HCEC 1CT (cell line): Measurements from ENCODE around the gene ZNF18.

Source experiments
- DNase-seq: peaks from one replicate; pipeline ENCODE4 v3.0.0-alpha.2; 2017

The ZNF18 gene

DNA sequence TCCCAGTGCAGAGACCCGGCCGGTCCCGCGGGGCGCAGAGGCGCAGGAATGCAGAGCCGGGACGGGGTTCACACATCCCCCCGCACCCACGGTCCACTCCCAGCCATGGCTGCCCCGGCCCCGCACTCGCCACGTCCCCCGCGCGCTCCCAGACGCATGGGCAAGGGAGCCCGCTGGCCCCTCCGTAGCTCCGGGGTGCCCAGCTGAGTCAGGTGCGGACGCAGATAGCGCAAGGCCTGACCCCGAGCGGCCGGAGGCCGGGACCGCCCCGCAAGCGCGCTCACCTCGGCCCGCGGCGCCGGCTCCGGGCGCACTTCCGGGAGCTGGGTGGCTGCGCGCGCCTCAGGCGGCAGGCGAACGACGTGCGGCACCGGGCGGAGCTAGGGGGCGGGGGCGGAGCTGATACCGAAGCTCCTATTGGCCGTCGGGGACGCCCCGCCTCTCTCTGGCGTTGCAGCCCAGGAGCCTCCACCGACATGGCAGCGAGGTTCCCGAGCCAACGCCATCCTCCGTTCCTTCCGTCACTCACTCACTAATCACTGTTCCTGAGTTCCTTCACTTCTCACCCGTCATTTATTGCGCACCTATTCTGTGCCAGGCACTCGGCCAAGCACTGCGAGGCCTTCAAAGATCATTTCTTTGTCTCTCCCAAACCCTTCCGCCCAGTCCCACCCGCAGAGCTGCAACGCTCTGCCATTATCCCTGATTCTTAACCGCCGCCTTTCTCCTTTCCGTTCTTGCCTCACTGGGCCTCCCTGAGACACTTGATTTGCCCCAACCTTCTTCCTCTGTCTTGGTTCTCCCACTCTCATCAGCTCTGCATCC lies at the start of gene ZNF18:
Gene ZNF18, minus strand, starts transcription at position 329 of the 825 bp plus-strand sequence. CDS start 4,646 bp downstream, outside the sequence.
- peak; percentile 95 for DNase-seq

DNA sequence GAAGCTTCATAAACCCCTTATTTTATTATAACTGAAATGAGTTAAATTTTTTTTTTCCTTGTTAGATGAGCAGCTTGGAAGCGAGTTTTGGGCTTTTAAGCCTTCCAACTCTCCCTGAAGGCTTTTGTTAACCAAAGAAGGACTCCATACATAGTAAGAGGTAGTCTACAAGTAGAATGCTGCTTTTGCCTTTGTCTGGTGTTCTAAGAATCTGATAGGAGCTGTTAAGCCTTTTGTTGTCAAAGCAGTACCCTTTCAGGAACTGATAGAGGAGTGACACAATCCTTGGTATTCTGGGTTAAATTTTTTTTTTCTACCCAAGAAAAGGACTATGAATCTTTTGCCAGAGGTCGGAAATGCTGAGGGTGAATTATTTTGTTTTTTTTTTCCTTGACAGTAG lies 49.5 kb upstream of the ZNF18 start:
- DNase-seq, result no peak

GRCh38 chr17:12043702-12044101 lies 46.4 kb upstream of the ZNF18 start:
- no peak for DNase-seq

GRCh38 chr17:12041312-12041711 lies 44.0 kb upstream of the ZNF18 start:
- peak; percentile 79 for DNase-seq

DNA sequence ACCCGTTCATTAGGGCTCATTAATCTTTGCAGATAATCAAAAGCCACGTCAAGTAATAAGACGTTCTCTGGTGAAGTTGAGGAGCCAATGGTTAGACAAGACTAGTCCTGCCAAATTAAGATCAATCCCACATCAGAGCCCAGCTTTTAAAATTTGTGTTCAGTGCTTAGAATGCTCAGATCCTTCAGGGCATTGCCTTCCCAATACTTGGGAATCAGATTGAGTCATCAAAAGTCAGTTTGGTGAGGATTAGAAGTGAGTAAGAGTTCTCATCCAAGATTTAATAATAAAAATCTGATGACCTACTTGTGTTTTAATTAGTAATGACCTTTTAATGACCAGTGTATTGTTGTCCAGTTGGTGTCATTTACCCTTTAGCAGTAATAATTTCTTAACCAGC lies 43.2 kb upstream of the ZNF18 start:
- peak; percentile 46 for DNase-seq

GRCh38 chr17:12037970-12038369 lies 40.7 kb upstream of the ZNF18 start:
- no peak for DNase-seq

- no peak for DNase-seq
Observed at GRCh38 chr17:12035673-12036072, 38.4 kb upstream of the ZNF18 start.

- no peak for DNase-seq
Observed at GRCh38 chr17:12034538-12034937, 37.3 kb upstream of the ZNF18 start.

- DNase-seq, result no peak
Observed at GRCh38 chr17:12028611-12029010, 31.3 kb upstream of the ZNF18 start.

DNA sequence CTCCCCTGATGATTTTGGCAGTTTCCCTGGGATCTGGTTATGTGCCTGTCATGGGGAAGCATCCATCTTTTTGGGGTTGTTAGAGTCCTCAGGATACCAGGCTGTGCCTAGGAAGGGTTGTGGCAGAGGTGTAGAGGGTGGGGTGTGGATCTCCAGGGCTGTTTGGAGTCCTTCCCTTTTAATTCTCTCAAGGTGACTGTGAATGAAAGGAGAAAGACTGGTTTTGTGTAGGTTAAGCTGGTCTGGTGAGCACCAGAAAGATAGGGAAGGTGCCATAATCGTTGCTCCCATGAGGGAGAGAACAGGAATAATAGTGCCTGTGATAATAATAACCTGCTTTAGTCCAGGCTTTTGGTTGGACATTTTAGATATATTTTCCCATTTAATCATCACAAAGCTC lies 30.4 kb upstream of the ZNF18 start:
- DNase-seq, result no peak

DNA sequence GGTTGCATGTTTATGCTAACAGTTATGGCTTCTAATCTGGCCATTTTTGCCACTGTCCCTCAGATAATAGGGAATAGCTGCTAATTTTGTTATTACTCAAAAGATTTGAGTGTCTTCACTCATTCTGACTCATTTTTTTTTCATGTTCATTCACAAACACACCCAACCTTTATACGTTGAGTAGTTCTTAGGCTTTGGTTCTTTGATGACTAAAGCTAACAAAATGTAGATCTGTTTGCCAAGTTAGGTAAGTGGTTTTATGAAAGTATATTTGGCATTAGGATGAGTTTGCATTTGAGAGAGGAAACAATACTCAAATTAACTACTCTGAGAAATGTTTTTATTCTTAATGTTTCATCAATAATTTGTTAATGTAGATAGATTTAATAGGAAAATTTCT lies 27.1 kb upstream of the ZNF18 start:
- DNase-seq, result peak; percentile 80

GRCh38 chr17:12022310-12022709 lies 25.0 kb upstream of the ZNF18 start:
- DNase-seq, result no peak

DNA sequence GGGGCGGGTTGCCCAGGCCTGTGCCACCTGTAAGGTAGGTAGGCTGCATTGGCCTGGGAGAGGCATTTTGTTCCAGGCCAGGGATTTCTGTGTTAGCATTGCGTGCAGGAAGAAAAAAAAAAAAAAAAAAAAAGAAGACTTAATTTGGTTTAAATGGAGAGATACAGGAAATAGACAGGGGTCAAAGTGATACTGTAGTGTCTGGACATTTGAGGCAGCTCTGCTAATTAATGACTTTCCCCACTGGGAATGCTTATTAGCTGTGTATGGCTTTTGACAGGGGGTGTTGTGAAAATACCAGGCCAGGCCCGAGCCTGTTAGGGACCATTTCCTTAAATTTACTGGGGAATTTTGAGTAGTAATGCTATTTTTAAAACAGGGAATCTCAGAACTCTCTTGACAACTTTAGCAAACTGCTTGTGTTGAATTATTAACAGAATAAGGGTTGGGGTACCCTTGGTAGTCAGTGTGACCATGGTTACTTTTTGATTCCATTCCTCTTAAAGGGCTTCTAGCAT lies 24.4 kb upstream of the ZNF18 start:
- DNase-seq, result no peak

DNA sequence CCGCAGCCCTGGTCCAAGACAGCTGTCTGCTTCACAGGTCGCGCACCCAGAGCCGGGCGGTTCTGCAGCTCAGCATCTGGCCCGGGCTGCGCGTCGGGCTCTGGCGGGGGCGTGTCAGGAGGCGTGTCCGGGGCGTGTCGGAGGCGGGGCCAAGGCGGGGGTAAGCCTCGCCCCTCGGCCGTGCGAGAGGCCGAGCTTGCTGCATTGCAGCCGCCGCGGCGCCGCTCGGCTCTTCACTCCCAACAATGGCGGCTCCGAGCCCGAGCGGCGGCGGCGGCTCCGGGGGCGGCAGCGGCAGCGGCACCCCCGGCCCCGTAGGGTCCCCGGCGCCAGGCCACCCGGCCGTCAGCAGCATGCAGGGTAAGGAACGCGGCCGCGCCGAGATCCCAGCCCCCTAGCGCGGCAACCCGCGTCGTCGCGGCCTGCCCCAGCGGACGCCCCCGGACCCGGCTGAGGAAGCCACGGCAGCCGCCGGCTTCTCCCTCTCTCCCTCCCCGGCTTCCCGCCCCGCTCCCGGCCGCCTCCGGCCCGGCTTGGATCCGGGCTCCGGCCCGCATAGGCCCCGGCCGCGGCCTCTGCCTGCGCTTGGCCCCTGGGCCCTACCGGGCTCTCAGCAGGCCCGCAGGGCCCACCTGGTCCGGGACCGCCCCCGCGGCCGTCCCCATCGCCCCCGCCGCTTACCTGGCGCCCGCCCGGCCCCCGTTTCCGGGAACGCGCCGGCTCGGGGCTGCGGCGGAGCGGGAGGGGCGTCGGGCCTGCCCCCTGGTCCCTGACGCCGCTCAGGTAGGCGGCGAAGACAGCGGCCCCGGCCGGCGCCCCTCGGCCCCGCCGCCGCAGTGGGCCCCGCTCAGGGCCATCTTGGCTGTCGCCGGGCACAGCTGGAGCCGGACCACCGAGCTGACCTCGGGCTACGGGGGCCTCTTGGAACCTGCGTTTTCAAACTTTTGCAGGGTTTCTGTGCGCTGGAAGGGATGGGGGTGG lies 23.7 kb upstream of the ZNF18 start, which contains the start of gene MAP2K4:
Gene MAP2K4, plus strand, starts transcription at position 236 of the 981 bp plus-strand sequence. Its CDS starts 10 bp downstream, at position 246.
- DNase-seq, result peak; percentile 85

DNA sequence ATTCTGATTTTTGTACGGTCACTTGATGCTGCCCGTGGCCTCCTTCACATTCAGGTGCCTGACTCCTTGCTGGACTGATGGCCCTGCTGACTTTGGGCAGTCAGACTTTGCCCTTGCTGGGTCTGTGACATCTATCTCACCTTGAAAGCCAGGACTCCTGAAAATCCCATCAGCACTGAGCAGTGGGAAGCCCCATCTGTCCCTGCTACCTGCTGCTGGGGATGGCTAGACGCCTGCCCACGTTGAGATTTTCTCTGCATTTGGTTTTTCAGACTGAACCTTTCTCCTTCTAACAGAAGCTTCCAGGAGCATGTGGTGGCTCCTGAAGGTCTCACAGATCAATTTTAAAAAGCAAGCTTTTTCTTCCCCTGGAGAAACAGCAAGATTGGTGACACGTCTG lies 10.2 kb upstream of the ZNF18 start:
- DNase-seq, result no peak

DNA sequence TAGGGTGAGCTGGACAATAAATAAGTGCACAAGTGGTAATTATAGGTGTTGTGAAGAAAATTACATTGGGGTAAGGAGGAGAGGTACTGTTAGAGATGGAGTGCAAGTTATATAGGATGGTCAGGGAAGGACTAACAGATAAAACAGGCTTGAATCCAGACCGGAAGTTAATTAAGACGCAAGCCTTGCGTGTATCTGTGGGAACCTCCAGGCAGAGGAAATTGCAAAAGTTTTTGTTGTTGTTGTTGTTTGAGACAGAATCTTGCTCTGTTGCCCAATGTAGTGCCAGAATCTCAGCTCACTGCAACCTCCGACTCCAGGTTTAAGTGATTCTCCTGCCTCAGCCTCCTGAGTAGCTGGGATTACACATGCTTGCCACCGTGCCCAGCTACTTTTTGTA lies 2.4 kb upstream of the ZNF18 start:
- DNase-seq, result no peak

- DNase-seq, result no peak
Observed at GRCh38 chr17:11997972-11998233, 628 bp upstream of the ZNF18 start.

GRCh38 chr17:11996722-11997146 lies 541 bp downstream of the ZNF18 start:
- DNase-seq, result peak; percentile 56

GRCh38 chr17:11991461-11991860 lies 5.8 kb downstream of the ZNF18 start:
- no peak for DNase-seq

DNA sequence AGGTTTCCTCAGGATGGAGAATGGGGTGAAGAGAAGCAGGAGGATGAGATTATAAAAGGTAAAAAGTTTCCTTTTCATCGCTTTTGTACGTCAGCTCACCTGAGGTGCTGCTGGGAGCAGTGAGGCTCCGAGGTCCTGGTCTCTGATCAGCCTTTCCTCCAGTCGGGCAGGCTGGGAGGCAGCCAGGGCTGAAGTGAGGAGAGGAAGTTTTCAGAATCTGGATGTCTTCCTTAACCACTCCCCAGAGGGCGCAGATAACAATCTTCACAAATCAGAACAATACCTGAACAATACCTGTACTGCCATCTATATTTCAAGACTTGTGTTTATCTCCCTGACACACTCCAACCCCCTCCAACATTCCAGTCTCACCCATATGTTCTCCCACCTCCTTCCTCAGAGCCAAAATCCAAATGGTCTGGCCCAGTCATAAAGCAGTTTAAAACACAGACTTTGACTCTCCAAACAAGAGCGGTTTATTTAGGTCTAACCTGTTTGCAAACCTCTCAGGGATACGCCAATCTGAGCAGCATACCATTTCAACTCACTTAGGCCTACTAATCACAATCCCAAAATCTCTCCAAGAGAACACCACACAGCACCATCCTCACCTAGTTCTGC lies 6.8 kb downstream of the ZNF18 start:
- no peak for DNase-seq

- DNase-seq, result peak; percentile 56
Observed at GRCh38 chr17:11986942-11987329, 10.3 kb downstream of the ZNF18 start.

DNA sequence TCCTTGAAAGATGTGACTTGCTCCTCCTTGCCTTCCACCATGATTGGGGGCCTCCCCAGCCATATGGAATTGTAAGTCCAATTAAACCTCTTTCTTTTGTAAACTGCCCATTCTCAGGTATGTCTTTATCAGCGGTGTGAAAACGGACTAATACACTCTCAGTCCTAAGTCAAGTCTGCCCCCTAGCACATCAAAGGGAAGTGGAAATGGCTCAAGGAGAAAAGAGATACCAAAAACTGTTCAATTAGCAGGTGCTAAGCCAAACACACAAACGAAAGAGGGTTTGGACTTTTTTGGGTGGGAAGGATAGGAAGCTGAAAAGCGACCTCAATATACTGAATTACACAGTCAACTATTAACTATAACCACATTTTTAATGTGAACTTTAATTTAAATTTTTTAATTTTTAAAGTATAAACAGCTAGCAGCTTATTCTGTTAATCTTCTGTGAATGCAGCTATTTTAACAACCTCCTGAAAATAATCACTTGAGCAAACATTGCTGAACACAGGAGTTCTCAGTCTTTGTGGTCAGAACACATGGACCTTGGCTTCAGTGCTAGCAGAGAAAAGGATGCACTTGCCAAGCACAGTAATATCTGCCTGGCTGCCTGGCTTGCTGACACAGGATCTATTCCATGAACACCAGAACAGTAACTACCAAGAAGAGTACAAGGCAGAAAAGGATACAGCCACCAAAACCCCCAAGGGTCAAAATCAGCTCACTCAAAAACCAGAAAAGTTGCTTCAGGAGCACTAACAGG lies 10.9 kb downstream of the ZNF18 start:
- DNase-seq, result no peak
